NCI-H69 (cell line): Measurements from ENCODE around the gene LDLRAD3.

Experiments used
- DNase-seq: peaks from one replicate; lab custom pipeline; 2025; lab: John Stamatoyannopoulos, UW

LDLRAD3 gene

DNA sequence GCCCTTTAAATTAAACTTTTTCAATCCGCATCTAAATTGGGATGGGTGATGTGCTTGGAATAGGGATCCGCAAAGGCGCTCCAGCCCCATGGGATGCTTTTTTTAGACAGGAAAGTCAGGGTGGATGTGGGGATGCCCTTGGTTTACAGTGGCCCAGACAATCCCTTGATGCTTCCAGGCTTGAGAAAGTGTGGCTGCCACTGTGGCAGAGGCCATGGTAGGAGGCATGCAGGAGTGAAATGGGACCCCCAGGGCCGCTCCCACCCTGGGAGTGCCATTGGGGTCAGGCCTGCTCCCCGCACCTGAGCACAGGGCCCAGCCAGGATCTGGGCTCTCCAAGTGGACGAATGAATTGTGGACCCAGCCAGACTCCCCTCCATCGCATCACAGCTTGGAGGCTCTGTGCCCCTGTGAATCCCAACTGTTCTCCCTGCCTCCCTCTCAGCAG is 269.6 kb downstream of the LDLRAD3 start:
- DNase-seq, result no peak

DNA sequence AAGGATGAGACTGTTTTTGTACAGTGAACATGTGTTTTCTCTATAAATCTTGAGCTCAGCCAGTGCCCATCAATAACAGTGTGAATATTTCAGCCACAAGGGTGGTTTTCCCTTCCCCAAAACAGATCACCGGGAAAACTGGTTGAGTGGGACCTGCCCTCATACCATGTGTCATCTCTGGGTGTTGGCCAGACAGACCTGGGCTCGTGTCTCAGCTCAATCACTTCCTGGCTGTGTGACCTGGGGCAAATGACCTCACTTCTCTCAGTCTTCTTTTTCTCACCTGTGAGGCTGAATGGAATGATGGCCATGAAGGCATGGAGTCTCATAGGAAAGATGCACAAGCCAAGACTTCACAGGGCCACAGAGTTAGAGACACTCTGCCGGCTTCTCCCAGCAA is 270.6 kb downstream of the LDLRAD3 start:
- DNase-seq, result no peak

DNA sequence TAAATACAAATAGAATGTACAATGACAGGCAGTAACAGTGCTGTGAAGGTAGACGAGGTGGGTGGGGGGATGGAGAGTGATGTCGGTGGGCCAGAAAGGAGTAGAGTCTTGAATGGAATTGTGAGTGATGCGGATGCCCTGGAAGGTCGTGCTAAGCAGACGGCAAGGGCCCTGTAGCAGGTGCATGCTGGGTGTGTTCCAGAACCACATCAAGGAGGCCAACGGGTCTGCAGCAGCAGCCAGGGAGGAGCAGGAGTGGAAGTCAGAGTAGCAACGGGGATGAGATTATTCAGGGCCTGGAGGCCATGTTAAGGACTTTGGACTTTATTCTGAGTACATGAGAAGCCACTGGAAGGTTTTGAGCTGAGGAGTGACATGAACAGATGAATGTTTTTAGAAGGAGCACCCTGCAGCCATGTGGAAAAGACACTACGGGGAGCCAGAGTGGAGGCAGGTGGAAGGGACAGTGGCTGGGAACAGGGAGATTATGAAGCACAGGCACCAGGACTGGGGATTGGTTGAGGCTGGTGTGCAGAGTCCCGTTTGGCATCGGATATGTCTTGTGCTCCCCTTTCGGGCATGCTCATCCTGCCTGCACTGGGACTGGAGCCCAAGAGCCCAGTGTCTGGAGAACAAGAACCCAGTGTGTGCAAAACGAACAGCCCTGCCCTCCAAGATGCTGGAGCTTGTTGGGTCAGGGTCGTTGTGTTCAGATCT is 271.3 kb downstream of the LDLRAD3 start:
- DNase-seq, result no peak

GRCh38 chr11:36215693-36216060 is 271.8 kb downstream of the LDLRAD3 start:
- DNase-seq, result no peak

- DNase-seq, result no peak
These were observed 272.3 kb downstream of the LDLRAD3 start for GRCh38 chr11:36216061-36216615.

DNA sequence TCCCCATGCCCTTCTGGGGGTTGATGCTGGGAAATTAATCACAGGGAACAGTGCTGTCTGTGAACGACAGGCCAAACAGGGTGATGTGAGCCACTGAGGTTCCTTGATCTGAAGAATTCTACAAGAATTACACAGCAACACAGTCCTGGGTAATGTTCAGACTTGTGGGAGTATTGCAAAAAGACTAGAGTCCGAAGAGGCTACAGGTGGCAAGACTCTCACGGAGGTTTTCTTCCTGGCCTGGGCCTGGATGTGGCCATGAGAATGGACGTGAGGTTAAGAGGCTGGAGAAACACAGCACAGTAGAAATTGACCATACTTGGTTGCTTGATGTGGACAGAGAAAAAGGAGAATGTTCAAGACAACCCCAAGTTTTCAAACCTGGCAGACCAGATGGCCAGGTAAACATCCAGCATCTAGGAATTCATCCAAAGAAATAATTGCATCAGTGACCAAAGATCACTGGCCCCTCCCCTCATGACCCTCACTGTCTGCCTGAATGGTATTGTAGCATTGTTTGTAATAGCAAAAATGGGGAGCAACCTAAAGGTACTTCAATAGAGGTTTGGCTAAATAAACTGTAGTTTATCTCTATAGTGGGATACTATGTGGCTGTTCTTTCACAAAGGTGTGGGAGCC is 274.5 kb downstream of the LDLRAD3 start:
- DNase-seq, result peak; percentile 9

DNA sequence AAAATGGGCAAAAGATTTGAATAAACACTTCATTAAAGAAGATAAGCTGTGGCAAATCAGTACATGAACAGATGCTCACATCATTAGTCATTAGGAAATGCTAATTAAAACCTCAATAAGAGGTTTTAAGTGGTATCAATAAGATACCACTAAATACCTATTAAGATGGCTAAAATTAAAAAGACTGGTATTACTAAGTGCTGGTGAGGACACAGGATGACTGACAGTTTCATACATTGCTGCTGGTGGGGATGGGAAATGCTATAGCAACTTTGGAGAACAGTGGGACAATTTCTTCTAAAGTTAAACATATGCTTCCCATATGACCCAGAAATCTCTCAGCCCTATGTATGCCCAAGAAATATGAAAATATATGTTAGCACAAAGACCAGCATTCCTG is 276.1 kb downstream of the LDLRAD3 start:
- no peak for DNase-seq

DNA sequence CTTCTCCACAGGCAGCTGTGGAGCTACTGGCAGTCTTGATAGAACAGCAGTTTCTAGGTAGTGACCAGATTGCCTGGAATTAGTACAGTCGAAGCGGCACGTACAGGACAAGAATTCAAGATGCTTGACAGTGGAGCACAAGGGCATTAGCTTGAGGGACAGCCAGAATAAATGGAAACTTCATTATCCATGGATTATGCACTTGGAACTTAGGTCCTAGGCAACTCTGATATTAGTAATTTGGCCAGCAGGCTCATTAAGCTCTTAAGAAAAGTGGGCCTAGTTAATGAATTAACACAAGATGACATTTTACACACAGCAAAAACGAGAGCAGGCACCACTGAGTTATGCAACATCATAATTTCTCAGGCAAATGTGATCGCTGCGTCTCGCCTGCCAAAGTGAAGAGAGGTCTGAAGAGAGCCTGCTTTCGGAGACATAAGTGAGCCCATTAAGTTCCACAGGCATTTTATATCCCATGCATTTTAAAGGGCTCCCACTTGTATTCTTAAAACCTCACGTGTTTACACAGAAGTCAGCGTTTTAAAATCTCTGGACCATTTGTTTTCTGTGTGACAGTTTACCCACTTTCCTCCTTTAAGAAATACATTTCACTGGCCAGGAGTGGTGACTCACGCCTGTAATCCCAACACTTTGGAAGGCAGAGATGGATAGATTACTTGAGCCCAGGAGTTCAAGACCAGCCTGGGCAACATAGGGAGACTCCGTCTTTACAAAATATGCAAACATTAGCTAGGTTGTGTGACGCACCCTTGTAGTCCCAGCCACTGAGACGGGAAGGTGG is 279.2 kb downstream of the LDLRAD3 start:
- no peak for DNase-seq

GRCh38 chr11:36224209-36224882 is 280.5 kb downstream of the LDLRAD3 start:
- peak; percentile 10 for DNase-seq

DNA sequence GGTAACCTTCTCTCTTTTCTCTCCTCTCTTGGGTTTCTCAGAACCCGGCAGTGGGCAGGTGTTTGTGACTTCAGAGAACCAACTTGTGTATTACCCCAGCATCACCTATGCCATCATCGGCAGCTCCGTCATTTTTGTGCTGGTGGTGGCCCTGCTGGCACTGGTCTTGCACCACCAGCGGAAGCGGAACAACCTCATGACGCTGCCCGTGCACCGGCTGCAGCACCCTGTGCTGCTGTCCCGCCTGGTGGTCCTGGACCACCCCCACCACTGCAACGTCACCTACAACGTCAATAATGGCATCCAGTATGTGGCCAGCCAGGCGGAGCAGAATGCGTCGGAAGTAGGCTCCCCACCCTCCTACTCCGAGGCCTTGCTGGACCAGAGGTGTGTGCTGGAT is 283.2 kb downstream of the LDLRAD3 start:
- no peak for DNase-seq

DNA sequence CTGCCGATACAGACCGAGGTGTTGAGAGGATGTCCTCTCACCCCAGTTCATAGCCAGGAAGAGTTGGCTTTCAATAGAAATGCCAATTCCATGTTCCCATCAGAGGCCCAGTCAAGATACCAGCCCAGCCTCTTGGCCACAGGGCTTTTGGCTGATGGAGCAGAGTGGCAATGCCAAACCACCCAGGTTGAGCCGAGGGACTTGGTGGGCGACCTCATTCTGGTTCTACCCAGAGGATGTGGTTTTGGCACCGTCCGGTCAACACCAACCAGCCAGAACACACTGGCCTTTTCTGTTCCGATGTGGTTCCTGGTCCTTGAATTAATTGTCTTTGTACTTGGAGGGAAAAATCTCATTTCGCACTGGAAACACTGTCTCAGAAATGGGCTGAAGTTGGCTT is 284.8 kb downstream of the LDLRAD3 start:
- no peak for DNase-seq

- no peak for DNase-seq
These were observed 285.3 kb downstream of the LDLRAD3 start for GRCh38 chr11:36229091-36229705.

DNA sequence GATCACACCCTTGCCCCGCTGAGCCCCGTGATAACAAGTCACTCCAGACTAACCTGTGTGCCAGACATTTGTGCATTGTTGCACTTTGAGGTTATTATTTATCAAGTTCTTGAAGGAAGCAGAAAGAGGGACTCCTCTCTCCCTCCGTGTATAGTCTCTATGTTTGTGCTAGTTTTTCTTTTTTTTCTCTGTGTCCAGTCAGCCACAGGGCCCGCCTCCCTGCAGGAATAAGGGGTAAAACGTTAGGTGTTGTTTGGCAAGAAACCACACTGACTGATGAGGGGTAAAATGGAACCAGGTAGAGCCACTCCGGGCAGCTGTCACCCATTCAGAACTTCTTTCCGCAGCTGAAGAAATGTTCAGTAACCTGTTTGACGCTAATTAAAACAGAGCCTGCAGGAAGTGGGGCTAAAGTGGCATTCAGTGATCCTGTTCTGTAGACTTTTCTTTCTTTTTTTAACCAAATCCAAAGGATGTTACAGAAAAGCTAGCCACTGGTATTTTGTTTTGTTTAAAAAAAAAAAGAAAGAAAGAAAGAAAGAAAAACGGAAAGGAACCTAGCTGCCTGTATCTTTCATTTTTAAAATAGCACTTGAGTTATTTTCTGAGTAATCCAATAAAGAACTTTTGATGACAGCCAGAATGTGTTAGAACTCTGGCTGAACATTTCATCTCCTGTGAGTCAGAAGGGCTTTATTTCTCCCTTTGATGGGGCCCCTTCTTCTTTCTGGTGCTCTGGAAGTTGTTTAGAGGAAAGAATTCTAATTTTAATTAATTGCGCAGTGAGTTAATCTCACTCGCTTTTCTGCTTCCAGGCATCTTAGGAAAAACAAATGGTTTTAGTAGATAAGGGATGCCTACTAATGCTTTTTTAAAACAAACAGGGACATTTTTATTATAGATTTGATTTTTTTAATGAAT is 287.2 kb downstream of the LDLRAD3 start:
- no peak for DNase-seq

GRCh38 chr11:36233204-36233603 is 289.3 kb downstream of the LDLRAD3 start:
- peak; percentile 64 for DNase-seq

GRCh38 chr11:36234825-36235224 is 291.0 kb downstream of the LDLRAD3 start:
- no peak for DNase-seq

DNA sequence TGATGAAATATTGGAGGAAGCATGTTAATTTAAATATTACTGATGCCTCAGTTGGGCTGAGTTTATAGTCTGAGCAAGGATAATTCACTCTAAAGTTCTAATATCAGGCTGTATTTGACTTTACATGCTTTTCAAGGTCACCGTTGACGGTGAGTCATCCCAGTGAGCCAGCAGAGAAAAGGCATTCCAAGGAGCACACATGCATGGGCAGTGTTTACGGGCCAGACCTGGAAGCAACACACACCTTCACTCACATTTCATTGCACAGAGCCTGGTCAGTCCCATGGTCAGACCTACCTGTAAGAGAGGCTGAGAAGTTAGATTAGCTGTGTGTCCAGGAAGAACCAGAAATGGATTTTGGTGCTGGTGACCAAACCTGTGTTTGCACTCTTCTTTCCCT is 291.9 kb downstream of the LDLRAD3 start:
- no peak for DNase-seq

DNA sequence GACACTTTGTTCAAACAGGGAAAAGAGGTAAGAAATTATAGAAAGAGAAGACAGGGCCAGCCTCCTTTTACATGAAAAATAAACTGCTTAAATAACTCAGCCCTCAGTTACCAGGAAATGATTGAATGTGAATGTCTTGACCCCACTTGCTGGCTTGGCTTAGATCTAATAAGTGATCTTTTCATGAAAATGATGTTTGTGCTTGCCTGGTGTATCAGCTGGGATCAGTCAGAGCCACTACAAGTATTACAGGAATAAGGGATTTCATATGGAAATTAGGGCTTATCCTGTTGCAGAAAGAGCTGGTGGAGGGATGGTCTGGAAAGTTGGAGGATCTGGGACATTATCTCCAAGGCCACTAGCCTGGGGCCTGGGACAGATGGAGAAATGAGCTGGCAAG is 293.5 kb downstream of the LDLRAD3 start:
- DNase-seq, result no peak

DNA sequence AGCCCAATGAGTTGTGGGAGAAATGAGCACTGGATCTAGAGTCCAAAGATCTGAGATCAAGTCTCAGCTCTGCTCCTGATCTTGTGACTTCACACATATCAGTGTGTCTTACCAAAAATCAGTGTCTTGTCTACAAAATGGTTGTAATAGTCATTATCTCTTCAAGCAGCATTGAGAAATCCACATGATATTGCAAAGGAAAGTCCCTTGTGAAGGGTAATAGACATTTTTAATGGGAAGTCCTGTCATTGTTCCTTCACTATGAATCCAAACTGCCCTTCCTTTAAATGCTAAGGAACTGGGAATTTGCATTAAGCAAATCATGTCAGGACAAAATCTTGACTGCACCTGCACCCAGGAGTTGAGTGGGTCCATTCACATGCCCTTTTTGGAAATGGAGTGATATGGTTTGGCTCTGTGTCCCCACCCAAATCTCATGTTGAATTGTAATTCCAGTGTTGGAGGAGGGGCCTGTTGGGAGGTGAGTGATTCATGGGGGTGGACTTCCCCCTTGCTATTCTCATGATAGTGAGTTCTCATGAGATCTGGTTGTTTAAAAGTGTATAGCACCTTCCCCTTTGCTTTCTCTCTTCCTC is 294.3 kb downstream of the LDLRAD3 start:
- DNase-seq, result no peak

DNA sequence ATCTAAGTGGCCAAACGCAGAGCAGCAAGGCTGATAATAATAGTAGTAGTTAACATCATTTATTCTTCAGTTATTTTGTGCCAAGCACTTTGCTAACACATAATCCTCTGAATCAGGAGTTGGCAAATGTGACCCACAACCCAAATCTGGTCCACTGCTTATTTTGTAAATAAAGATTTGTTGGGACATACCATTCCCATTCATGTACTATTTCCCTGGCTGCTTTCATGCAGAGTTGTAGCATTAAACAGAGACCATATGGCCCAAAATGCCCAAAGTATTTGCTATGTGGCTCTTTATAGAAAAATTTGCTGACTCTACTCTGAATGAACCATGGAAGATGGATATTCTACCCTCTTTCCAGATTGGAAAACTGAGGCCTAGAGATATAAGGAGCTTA is 295.0 kb downstream of the LDLRAD3 start:
- no peak for DNase-seq

GRCh38 chr11:36239636-36240035 is 295.8 kb downstream of the LDLRAD3 start:
- DNase-seq, result no peak
